HepG2 (cell line): ENCODE data around the gene ZNF341. TPM values are rescaled to one million over a fixed set of nuclear protein-coding genes. Genes with fewer than 3 reads are reported as not detected.

Experiments used
- ELF4 ChIP-seq: sonication (generic); formaldehyde crosslinking; IDR thresholded peaks from 2 replicates; pipeline ENCODE4 v1.5.0; 2020; ENCODE audit warnings: missing genetic modification reagents, mild to moderate bottlenecking, moderate library complexity, borderline replicate concordance
- HOXA5 ChIP-seq: sonication (generic); formaldehyde crosslinking; IDR thresholded peaks from 2 replicates; pipeline ENCODE4 v1.4.0; 2020; ENCODE audit warnings: missing genetic modification reagents
- HOXA9 ChIP-seq: sonication (generic); formaldehyde crosslinking; IDR thresholded peaks from 2 replicates; pipeline ENCODE4 v1.8.1; 2022; ENCODE audit warnings: missing genetic modification reagents, mild to moderate bottlenecking, moderate library complexity, borderline replicate concordance
- MEIS1 ChIP-seq: sonication (generic); formaldehyde crosslinking; IDR thresholded peaks from 2 replicates; pipeline ENCODE4 v1.9.0; 2021; ENCODE audit warnings: mild to moderate bottlenecking, missing genetic modification reagents, moderate library complexity, borderline replicate concordance
- SAP130 ChIP-seq: IDR thresholded peaks from 2 replicates; pipeline ENCODE4 v1.6.1; 2016; ENCODE audit warnings: low read depth
- TCF12 ChIP-seq, 2 experiments: fragments of 450-650 bp in 1 of 2; sonication (generic) in 1 of 2; formaldehyde crosslinking in 1 of 2; IDR thresholded peaks; 2 replicates each; pipeline versions ENCODE4 v1.6.1 to v1.8.0; 2017 to 2022; ENCODE audit warnings: antibody characterized with exemption in 1 of 2, mild to moderate bottlenecking in 1 of 2, missing genetic modification reagents in 1 of 2, moderate library complexity in 1 of 2
- ZNF619 ChIP-seq: sonication (generic); formaldehyde crosslinking; IDR thresholded peaks from 2 replicates; pipeline ENCODE4 v1.4.0; 2020; ENCODE audit warnings: mild to moderate bottlenecking, missing genetic modification reagents
- ZSCAN31 ChIP-seq: sonication (generic); formaldehyde crosslinking; IDR thresholded peaks from 2 replicates; pipeline ENCODE4 v1.5.0; 2020; ENCODE audit warnings: low read depth, mild to moderate bottlenecking, missing genetic modification reagents
- polyA plus RNA-seq, 8 experiments: library from polyadenylated mRNA; depleted of rRNA in 3 of 8; stranded (reverse) in 7 of 8; unstranded in 1 of 8; fragments of >200 nt; fragmentation: Illumina TruSeq in 4 of 8; extraction: Trizol in 4 of 8; gene quantifications; 2 replicates each; pipeline versions ENCODE4 v1.2.1 to v1.2.3, GENCODE V29; 2011 to 2016; ENCODE audit warnings: low read depth in 4 of 8, missing spikeins in 1 of 8, mixed read lengths in 1 of 8; ENCODE audit not compliant: insufficient read depth in 1 of 8
- total RNA-seq, 5 experiments: library from RNA; depleted of rRNA; stranded (reverse); fragments of >200 nt; fragmentation: Illumina TruSeq; extraction: Trizol; gene quantifications; 2 replicates each; pipeline ENCODE4 v1.2.3, GENCODE V29; 2016; ENCODE audit warnings: low read depth in 1 of 5
- TF ChIP-seq, protein P1 (sequence below): sonication (generic); formaldehyde crosslinking; IDR thresholded peaks from 2 replicates; pipeline ENCODE4 v1.8.0; 2022; ENCODE audit warnings: mild to moderate bottlenecking, missing genetic modification reagents; ENCODE audit not compliant: insufficient replicate concordance
- TF ChIP-seq, protein P2 (sequence below): sonication (generic); formaldehyde crosslinking; conservative IDR thresholded peaks from 2 replicates; pipeline ENCODE4 v1.4.0; 2020; ENCODE audit warnings: missing genetic modification reagents
- TF ChIP-seq, protein P3 (sequence below): sonication (generic); formaldehyde crosslinking; IDR thresholded peaks from 2 replicates; pipeline ENCODE4 v1.5.1; 2020; ENCODE audit warnings: mild to moderate bottlenecking, missing genetic modification reagents, moderate library complexity
- TF ChIP-seq, protein P4 (sequence below): sonication (generic); formaldehyde crosslinking; IDR thresholded peaks from 2 replicates; pipeline ENCODE4 v1.4.0; 2020; ENCODE audit warnings: mild to moderate bottlenecking, missing genetic modification reagents, borderline replicate concordance
- TF ChIP-seq, protein P5 (sequence below): IDR thresholded peaks from 2 replicates; pipeline ENCODE4 v1.6.1; 2016; ENCODE audit warnings: low read depth, control low read depth

ZNF341 gene
- total and polyA plus RNA-seq, 2 of the 13 experiments (the other 11 are each of a cell fraction or from before 2014, with no cell fraction given) = 1.1 to 2.2 TPM

DNA sequence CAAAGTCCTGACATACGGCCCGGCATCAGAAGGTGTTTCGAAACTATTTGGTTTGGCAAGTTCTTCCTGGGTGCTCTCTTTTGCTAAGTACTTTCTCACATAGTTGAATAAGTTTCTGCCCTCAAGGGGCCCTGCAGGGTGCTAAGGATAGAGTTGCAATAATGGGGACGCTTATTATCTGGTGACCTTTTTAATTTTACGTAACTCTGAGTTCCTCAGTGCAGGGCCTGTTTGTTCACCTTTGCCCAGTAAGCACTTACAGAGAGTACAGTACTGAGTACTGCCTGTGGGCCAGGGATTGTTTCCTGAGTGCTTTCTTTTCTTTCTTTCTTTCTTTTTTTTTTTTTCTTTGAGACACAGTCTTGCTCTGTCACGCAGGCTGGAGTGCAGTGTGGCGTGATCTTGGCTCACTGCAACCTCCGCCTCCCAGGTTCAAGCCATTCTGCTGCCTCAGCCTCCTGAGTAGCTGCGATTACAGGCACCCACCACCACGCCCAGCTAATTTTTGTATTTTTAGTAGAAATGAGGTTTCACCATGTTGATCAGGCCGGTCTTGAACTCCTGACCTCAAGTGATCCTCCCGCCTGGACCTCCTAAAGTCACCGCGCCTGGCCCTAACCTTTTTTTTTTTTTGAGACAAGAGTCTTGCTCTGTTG is 7.2 kb upstream of the ZNF341 start (continued):
- TF ChIP-seq TCF12 (IDR thresholded peaks at IDR 0.05) (no peak), TCF12 (CRISPR knock-in tag; IDR thresholded peaks at IDR 0.05) (no peak), HOXA5 (peak; percentile 49; the same call in 1 of the 2 replicates), HOXA9 (no peak), ELF4 (CRISPR knock-in tag) (no peak), SAP130 (peak; percentile 40; the same call in 1 of the 2 replicates), MEIS1 (CRISPR knock-in tag) (no peak), ZNF619 (CRISPR knock-in tag) (no peak), ZSCAN31 (CRISPR knock-in tag) (0 out of 2 replicates have a peak, but pooled peaks have one; percentile 41)
- TF ChIP-seq, protein P1, sequence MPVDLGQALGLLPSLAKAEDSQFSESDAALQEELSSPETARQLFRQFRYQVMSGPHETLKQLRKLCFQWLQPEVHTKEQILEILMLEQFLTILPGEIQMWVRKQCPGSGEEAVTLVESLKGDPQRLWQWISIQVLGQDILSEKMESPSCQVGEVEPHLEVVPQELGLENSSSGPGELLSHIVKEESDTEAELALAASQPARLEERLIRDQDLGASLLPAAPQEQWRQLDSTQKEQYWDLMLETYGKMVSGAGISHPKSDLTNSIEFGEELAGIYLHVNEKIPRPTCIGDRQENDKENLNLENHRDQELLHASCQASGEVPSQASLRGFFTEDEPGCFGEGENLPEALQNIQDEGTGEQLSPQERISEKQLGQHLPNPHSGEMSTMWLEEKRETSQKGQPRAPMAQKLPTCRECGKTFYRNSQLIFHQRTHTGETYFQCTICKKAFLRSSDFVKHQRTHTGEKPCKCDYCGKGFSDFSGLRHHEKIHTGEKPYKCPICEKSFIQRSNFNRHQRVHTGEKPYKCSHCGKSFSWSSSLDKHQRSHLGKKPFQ (CRISPR knock-in tag) = no peak
- TF ChIP-seq, protein P2, sequence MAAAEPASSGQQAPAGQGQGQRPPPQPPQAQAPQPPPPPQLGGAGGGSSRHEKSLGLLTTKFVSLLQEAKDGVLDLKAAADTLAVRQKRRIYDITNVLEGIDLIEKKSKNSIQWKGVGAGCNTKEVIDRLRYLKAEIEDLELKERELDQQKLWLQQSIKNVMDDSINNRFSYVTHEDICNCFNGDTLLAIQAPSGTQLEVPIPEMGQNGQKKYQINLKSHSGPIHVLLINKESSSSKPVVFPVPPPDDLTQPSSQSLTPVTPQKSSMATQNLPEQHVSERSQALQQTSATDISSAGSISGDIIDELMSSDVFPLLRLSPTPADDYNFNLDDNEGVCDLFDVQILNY (CRISPR knock-in tag) = no peak
- TF ChIP-seq, protein P3, sequence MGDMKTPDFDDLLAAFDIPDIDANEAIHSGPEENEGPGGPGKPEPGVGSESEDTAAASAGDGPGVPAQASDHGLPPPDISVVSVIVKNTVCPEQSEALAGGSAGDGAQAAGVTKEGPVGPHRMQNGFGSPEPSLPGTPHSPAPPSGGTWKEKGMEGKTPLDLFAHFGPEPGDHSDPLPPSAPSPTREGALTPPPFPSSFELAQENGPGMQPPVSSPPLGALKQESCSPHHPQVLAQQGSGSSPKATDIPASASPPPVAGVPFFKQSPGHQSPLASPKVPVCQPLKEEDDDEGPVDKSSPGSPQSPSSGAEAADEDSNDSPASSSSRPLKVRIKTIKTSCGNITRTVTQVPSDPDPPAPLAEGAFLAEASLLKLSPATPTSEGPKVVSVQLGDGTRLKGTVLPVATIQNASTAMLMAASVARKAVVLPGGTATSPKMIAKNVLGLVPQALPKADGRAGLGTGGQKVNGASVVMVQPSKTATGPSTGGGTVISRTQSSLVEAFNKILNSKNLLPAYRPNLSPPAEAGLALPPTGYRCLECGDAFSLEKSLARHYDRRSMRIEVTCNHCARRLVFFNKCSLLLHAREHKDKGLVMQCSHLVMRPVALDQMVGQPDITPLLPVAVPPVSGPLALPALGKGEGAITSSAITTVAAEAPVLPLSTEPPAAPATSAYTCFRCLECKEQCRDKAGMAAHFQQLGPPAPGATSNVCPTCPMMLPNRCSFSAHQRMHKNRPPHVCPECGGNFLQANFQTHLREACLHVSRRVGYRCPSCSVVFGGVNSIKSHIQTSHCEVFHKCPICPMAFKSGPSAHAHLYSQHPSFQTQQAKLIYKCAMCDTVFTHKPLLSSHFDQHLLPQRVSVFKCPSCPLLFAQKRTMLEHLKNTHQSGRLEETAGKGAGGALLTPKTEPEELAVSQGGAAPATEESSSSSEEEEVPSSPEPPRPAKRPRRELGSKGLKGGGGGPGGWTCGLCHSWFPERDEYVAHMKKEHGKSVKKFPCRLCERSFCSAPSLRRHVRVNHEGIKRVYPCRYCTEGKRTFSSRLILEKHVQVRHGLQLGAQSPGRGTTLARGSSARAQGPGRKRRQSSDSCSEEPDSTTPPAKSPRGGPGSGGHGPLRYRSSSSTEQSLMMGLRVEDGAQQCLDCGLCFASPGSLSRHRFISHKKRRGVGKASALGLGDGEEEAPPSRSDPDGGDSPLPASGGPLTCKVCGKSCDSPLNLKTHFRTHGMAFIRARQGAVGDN (CRISPR knock-in tag) = peak; percentile 32; the same call in 1 of the 2 replicates
- TF ChIP-seq, protein P4, sequence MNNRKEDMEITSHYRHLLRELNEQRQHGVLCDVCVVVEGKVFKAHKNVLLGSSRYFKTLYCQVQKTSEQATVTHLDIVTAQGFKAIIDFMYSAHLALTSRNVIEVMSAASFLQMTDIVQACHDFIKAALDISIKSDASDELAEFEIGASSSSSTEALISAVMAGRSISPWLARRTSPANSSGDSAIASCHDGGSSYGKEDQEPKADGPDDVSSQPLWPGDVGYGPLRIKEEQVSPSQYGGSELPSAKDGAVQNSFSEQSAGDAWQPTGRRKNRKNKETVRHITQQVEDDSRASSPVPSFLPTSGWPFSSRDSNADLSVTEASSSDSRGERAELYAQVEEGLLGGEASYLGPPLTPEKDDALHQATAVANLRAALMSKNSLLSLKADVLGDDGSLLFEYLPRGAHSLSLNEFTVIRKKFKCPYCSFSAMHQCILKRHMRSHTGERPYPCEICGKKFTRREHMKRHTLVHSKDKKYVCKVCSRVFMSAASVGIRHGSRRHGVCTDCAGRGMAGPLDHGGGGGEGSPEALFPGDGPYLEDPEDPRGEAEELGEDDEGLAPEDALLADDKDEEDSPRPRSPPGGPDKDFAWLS (CRISPR knock-in tag) = no peak
- TF ChIP-seq, protein P5, sequence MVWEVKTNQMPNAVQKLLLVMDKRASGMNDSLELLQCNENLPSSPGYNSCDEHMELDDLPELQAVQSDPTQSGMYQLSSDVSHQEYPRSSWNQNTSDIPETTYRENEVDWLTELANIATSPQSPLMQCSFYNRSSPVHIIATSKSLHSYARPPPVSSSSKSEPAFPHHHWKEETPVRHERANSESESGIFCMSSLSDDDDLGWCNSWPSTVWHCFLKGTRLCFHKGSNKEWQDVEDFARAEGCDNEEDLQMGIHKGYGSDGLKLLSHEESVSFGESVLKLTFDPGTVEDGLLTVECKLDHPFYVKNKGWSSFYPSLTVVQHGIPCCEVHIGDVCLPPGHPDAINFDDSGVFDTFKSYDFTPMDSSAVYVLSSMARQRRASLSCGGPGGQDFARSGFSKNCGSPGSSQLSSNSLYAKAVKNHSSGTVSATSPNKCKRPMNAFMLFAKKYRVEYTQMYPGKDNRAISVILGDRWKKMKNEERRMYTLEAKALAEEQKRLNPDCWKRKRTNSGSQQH (CRISPR knock-in tag) = no peak; the same call in 1 of the 2 replicates
